Measurements from ENCODE around the gene EMILIN2.
"Not testable (repeated sequence)": the region's sequence is repeated elsewhere in the genome, so short reads cannot be mapped to it uniquely, and the experiment has no call there.

Gene EMILIN2

GRCh38 chr18:2846636-2847316 lies at the start of gene EMILIN2:
Gene EMILIN2 (plus strand): TSS chr18:2847006. CDS start chr18:2847189, 183 bp downstream.
- peak; percentile 93 to 94 for DNase-seq

GRCh38 chr18:2797951-2798350 lies 48.9 kb upstream of the EMILIN2 start:
- DNase-seq, result no peak

- DNase-seq, result no peak
Observed at GRCh38 chr18:2799369-2799768, 47.4 kb upstream of the EMILIN2 start.

GRCh38 chr18:2805970-2806943 lies 40.5 kb upstream of the EMILIN2 start:
- DNase-seq, result no peak

DNA sequence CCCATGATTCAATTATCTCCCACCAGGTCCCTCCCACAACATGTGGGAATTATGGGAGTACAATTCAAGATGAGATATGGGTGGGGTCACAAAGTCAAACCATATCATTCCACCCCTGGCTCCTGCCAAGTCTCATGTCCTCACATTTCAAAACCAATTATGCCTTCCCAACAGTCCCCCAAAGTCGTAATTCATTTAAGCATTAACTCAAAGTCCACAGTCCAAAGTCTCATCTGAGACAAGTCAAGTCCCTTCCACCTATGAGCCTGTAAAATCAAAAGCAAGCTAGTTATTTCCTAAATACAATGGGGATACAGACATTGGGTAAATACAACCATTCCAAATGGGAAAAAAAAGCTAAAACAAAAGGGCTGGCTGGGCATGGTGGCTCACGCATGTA lies 38.2 kb upstream of the EMILIN2 start:
- not testable (repeated sequence) for DNase-seq

GRCh38 chr18:2809666-2810183 lies 37.1 kb upstream of the EMILIN2 start:
- not testable (repeated sequence) for DNase-seq

DNA sequence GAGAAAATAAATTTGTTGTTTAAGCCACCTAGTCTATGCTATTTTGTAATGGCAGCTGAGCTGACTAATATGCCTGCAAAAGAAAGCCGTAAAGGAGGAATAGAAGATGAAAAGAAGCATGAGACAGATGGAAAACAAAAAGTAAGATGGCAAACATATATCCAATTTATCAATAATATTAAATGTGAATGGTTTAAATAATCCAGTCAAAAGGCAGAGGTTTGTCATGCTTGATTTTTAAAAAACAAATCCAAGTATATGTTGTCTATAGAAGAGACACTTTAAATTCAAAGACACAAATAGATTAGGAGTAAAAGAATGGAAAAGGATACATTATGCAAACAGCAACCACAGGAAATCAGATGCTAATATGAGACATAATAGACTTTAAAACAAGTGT lies 35.4 kb upstream of the EMILIN2 start:
- DNase-seq, result no peak

DNA sequence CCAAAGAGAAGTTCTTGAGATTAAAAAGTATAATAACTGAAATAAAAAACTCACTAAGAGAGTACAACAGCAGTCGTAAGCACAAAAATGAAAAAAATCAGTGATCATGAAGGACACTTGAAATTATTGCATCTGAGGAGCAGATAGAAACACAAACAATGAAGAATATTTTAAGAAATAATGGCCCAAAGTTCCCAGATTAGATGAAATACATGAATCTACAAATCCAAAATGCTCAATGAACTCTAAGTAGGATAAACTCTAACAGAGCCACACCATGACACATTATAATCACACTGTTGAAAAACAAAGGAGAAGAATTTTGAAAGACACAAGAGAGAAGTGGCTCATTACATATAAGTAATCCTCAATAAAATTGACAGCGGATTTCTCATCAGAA lies 31.9 kb upstream of the EMILIN2 start:
- DNase-seq, result no peak

GRCh38 chr18:2818281-2818680 lies 28.5 kb upstream of the EMILIN2 start:
- DNase-seq, result no peak

GRCh38 chr18:2821695-2822094 lies 25.1 kb upstream of the EMILIN2 start:
- DNase-seq, result no peak

GRCh38 chr18:2822213-2822921 lies 24.4 kb upstream of the EMILIN2 start:
- peak; percentile 10 to 60 for DNase-seq

DNA sequence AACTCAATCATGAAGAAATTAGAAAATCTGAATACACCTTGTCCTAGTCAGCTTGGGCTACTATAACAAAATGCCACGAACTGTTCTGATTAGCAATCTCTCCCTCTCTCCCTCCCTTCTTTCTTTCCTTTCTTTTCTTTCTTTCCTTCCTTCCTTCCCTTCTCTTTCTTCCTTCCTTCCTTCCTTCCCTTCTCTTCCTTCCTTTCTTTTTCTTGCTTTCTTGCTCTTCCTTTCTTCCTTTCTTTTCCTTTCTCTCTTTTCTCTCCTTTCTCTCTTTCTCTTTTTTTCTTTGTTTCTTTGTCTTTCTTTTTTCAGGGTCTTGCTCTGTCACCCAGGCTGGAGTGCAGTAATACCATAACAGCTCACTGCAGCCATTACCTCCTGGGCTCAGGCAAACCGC lies 23.6 kb upstream of the EMILIN2 start:
- no peak for DNase-seq

GRCh38 chr18:2823966-2824365 lies 22.8 kb upstream of the EMILIN2 start:
- DNase-seq, result no peak

DNA sequence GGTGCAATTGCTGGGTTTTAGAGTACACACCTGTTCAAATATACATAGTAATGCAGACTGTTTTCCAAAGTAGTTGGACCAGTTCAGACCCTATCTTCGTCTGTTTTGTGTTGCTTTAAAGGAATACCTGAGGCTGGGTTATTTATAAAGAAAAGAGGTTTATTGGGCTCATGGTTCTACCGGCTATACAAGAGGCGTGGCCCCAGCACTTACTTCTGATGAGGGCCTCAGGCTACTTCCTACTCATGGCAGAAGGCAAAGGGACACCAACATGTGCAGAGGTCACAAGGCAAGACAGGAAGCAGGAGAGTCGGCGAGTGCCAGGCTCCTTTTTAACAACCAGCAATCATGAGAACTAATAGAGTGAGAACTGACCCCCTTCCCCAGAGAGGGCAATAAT lies 21.9 kb upstream of the EMILIN2 start:
- no peak for DNase-seq

DNA sequence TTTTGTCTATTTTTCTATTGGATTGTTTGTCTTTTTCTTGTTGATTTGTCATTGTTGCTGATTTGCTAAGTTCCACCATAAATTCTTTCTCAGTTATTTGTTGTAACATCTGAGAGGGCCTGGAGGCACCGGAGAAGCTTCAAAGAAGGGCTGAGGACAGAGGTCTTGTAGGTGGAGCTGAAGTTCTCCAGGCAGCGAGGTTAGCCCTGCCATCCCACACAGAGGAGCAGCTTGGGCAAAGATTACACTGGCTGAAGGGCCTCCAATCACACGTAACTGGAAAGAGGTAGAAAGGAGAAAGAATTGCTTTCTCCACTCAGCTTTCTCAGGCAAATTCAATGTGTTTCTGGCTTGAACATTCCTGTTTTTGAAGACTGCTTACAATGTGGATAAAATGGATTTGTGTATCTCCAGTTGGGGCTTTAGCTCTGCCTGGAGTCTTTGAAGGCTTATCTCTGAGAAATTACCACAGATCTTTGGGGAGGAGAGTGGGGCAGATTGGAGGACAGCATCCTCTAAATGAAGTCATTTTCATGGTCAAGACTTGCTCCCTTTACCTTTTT lies 21.1 kb upstream of the EMILIN2 start:
- no peak for DNase-seq

GRCh38 chr18:2826581-2826980 lies 20.2 kb upstream of the EMILIN2 start:
- DNase-seq, result peak; percentile 21 to 65

DNA sequence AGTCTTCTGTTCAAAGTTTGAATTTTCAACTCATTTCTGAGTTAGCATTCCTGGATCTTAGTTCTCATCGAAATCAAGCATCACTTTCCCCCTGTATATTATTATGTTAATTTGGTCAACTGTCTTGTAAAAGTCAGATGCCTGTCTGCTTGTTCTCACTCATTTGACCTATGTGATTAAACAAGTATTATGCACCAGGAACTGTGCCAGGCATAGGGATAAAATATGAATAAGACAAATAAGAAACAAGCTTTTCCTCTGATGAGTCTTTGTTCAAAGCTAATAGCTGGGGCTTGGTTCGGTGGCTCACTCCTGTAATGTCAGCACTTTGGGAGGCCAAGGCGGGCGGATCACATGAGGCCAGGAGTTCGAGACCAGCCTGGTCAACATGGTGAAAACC lies 19.7 kb upstream of the EMILIN2 start:
- no peak for DNase-seq

GRCh38 chr18:2836118-2836517 lies 10.7 kb upstream of the EMILIN2 start:
- DNase-seq, result not testable (repeated sequence)

DNA sequence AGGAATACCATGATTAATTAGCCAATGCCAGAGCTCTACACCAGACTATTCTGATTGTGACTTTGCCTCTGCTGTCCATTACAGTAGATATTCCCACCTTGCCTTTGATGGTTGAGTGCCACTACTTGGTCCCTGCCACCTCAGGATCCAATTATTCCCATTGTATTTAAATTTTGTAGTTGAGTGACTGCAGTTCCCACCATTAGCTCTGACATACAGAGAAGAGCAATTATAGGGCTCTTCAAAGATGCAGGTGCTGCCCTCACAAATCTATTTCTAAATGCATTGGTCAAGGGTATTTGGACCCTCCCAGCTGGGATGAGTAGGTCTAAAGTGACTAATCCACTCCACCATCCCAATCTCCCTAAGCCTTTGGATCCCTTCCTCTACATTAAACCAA lies 9.5 kb upstream of the EMILIN2 start:
- not testable (repeated sequence) for DNase-seq

DNA sequence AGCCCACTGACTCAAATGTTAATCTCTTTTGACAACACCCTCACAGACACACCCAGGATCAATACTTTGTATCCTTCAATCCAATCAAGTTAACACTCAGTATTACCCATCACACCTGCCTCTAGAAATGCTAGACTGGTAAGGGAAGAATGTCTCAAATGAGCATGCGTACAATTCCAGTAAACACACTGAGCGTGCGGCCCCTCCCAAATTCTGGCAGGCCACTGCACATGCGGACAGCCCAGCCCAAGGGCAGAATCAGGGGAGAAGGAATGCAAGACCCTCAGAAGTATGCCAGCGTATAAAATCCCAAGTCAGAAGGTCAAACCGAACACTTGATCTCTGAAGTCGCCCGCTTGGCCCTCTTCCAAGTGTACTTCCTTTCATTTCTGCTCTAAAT lies 7.6 kb upstream of the EMILIN2 start:
- DNase-seq, result no peak

GRCh38 chr18:2840521-2840920 lies 6.3 kb upstream of the EMILIN2 start:
- no peak for DNase-seq

GRCh38 chr18:2843146-2843545 lies 3.7 kb upstream of the EMILIN2 start:
- peak; percentile 84 to 90 for DNase-seq

- peak; percentile 96 to 99 for DNase-seq
Observed at GRCh38 chr18:2845172-2845571, 1.6 kb upstream of the EMILIN2 start.

Measured in inflammatory macrophage treated with lipopolysaccharide for 1 hour (primary cell).